Suprapubic skin (tissue), 4 donors: ENCODE results near the gene VGF.

Experiments
- POLR2A ChIP-seq, 2 donors: fragments of 450-650 bp; IDR thresholded peaks; one replicate each; pipeline ENCODE4 v1.6.1; 2017; ENCODE audit warnings: antibody characterized with exemption in 2 of 2, mild to moderate bottlenecking in 2 of 2, moderate library complexity in 2 of 2
- POLR2AphosphoS5 ChIP-seq, 3 donors: sonication (generic); formaldehyde crosslinking; IDR thresholded peaks; one replicate each; pipeline ENCODE4 v1.6.1; 2017; ENCODE audit warnings: antibody characterized with exemption in 3 of 3
- TF ChIP-seq, protein P1 (sequence below), 2 donors: fragments of 200-600 bp in 1 of 2; fragments of 450-650 bp in 1 of 2; sonication (generic) in 1 of 2; IDR thresholded peaks; one replicate each; pipeline ENCODE4 v1.5.1; 2016 to 2019; ENCODE audit warnings: antibody characterized with exemption in 2 of 2, mild to moderate bottlenecking in 1 of 2, moderate library complexity in 1 of 2

DNA sequence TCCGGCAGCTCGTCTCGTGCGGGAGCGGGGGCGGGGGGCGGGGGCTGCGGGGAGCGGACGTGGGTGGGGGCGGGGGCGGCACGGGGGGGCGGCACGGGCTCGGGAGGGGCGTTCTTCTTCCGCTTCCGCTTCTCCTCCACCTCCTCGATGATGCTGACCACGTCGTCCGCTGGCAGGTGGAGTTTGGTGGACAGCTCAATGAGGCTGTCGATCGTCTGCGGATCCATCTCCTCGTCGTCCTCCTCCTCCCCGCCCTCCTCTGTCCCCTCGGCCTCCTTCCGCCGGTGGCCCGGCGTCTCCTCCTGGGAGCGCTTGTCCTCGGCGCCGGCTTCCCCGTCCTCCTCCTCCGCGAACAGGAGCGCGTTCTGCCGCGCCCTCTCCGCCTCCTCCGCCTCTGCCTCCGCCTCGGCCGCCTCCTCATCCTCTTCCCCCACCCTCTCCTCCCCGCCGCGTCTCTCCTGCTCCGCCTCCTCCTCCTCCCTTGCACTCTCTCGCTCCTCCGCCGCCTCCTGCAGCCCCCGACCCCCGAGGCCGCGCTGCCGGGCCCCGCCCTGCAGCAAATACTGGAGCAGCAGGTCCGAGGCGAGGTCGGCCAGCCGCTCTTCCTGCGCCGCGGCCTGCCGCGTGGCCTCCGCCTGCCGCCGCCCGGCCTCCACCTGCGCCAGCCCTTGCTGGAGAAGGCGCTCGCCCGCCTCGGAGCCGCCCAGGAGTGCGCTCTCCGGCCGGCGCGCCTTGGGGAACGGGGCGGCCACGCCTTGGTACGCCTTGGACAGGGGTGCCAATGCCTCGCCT is 1.9 kb downstream of the VGF start:
- TF ChIP-seq, protein P1, sequence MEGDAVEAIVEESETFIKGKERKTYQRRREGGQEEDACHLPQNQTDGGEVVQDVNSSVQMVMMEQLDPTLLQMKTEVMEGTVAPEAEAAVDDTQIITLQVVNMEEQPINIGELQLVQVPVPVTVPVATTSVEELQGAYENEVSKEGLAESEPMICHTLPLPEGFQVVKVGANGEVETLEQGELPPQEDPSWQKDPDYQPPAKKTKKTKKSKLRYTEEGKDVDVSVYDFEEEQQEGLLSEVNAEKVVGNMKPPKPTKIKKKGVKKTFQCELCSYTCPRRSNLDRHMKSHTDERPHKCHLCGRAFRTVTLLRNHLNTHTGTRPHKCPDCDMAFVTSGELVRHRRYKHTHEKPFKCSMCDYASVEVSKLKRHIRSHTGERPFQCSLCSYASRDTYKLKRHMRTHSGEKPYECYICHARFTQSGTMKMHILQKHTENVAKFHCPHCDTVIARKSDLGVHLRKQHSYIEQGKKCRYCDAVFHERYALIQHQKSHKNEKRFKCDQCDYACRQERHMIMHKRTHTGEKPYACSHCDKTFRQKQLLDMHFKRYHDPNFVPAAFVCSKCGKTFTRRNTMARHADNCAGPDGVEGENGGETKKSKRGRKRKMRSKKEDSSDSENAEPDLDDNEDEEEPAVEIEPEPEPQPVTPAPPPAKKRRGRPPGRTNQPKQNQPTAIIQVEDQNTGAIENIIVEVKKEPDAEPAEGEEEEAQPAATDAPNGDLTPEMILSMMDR (IDR thresholded peaks at IDR 0.05): no peak
- TF ChIP-seq POLR2A (IDR thresholded peaks at IDR 0.05): no peak
- no peak for TF ChIP-seq POLR2AphosphoS5 (IDR thresholded peaks at IDR 0.05)
